ENCODE data around the gene GRAMD4.

GRAMD4 gene

DNA sequence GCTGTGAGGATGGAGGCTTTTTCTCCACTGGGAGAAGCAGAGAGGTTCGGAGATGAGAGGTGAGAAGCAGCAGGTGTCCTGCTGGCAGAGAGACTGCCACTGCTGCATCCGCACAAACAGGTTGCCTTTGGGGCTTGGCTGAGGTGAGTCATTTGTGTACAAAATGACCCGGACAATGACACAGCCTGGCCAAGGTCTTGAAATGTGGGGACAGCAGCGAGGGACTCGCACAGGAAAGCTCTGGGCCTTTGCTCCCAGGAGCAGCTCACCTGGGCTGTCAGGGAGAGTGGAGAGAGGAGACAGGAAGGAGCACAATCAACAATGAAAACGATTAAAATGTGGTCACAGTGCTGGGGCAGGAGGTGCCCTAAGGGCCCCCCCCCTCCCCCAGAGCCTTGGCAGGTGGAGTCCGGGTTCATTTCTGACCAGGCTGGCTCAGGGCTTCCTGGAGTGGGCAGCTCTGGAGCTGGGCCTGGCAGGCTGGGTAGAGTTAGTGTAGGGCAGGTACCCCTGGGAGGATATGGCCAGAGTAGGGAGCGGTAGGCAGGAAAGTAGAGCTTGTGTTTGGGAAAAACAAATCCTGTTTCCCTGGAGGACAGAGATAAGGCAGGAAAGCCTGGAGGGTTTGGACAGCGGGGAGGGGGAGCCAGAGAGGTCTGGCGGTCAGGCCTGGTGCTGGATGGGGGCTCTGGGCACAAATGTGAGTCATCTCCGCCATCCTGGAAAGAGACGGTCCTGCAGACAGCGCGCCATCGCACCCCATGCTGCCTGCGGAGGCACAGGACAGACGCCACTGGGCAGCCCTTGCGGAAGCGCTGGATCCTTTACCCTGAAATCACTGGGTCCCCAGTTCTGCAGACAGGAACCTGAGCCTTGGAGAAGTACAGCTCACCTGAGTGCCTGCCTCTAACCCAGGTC is 44.9 kb upstream of the GRAMD4 start:
- no peak for TF ChIP-seq CTCF (conservative IDR thresholded peaks at IDR 0.05)
- no peak overlapping the region for H3K27ac ChIP-seq

GRCh38 chr22:46575911-46576555 is 44.2 kb upstream of the GRAMD4 start:
- H3K27ac ChIP-seq: peak overlapping the region; percentile 59; the same call in 1 of the 2 replicates
- no peak for TF ChIP-seq CTCF (conservative IDR thresholded peaks at IDR 0.05)

- TF ChIP-seq CTCF (conservative IDR thresholded peaks at IDR 0.05): no peak
- peak overlapping the region; percentile 59; the same call in 1 of the 2 replicates for H3K27ac ChIP-seq
Observed at GRCh38 chr22:46576556-46577367, 43.4 kb upstream of the GRAMD4 start.

DNA sequence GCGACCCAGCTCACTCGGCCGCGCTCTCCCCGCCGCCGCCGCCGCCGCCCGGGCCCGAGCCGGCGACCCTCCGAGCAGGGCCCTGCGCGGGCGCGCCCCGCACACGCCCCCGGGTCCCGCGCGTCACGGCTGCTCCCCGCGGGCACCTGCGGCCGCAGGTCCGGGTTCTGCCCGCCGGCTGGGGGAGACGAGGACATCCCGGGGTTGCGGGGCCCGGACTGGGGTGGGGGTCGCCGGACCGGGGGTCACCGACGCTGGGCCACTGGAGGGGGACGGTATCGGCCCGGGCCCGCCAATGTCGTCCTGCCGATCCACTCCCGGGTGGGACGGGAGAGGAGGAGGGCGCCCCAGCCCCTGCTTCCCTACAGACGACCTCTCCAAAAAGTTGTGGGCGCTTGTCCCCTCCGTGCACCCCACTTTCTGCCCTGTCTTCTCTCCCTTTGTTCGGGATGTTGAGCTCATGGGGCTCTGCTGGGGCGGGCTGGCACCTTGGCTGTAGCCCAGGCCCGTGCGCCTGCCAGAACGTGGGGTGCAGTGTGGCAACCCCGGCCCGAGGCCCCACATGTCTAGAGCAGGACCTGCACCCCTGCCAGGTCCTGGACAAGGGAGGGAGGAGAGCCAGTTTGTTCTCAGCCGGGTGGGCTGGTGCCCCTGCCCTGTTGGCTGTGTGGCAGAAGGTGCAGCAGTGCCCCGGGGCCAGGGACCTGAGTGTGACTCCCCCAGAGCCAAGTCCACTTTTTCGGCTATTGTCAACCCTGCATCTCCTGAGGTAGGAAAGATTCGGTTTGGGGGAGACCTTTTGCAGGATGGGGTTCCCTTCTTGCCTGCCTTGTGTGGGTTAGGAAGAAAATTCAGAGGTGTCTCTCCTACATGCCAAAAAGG is 42.6 kb upstream of the GRAMD4 start:
- TF ChIP-seq CTCF (conservative IDR thresholded peaks at IDR 0.05): no peak
- peak overlapping the region; percentile 59; the same call in 1 of the 2 replicates for H3K27ac ChIP-seq

- no peak overlapping the region for H3K27ac ChIP-seq
- no peak for TF ChIP-seq CTCF (conservative IDR thresholded peaks at IDR 0.05)
Observed at GRCh38 chr22:46578251-46578823, 41.8 kb upstream of the GRAMD4 start.

DNA sequence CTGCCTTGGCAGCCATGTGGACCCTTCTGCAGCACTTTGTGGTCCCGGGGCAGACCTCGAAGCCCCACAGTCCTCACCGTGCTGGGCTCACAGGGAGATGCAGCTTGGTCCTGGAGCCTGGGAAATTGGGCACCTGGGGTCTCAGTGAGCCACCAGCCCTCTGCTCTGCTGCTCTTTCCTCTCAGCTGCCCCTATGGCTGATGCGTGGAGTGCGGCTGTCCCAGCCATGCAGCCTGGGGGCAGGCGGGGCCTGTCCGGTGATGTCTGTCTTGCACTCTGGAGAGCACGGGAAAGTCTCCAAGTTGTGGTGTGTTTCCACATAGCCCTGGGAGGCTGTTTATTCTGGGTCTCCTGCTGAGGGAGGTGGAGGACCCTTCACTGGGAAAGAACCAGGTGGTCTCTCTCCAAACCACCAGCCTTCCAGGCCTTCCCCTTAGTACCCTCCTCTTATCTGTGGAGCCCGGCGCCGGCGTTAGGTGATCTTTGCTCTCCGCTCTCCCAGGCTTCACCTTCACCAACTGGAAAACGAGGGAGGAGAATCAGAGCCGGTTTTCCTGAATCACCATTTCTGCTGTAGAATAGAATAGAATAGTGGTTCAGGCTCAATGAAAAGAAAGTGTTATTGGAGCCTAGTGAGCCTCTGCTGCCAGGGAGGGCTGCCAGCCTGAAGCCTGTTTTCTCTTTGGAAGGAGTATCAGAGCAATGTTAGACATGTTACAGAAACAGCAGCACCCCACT is 41.2 kb upstream of the GRAMD4 start:
- TF ChIP-seq CTCF (conservative IDR thresholded peaks at IDR 0.05): no peak
- H3K27ac ChIP-seq: no peak overlapping the region

All from VCaP (cell line).